Measurements from ENCODE around the gene ATP13A1.

Gene ATP13A1

GRCh38 chr19:19643158-19644053 is 20.1 kb downstream of the ATP13A1 start, which contains the start of gene GMIP:
GMIP (minus strand) TSS chr19:19643657; CDS start chr19:19643529, 128 bp downstream.
- DNase-seq (ENCODE audit: low read depth in 2 of 2), result peak; percentile 83 to 86

- DNase-seq (ENCODE audit: low read depth in 2 of 2), result no peak
Measured at GRCh38 chr19:19642506-19643157, 20.8 kb downstream of the ATP13A1 start.

- DNase-seq (ENCODE audit: low read depth in 2 of 2), result no peak
Measured at GRCh38 chr19:19637523-19638251, 25.8 kb downstream of the ATP13A1 start.

- no peak for DNase-seq (ENCODE audit: low read depth in 2 of 2)
Measured at GRCh38 chr19:19637186-19637522, 26.3 kb downstream of the ATP13A1 start.

- no peak for DNase-seq (ENCODE audit: low read depth in 2 of 2)
Measured at GRCh38 chr19:19636573-19637185, 26.8 kb downstream of the ATP13A1 start.

GRCh38 chr19:19635313-19635702 is 28.2 kb downstream of the ATP13A1 start:
- DNase-seq (ENCODE audit: low read depth in 2 of 2), result no peak

- no peak for DNase-seq (ENCODE audit: low read depth in 2 of 2)
Measured at GRCh38 chr19:19634516-19635312, 28.8 kb downstream of the ATP13A1 start.

GRCh38 chr19:19633711-19634515 is 29.6 kb downstream of the ATP13A1 start:
- DNase-seq (ENCODE audit: low read depth in 2 of 2), result no peak

GRCh38 chr19:19632661-19633060 is 30.8 kb downstream of the ATP13A1 start:
- DNase-seq (ENCODE audit: low read depth in 2 of 2), result no peak

- DNase-seq (ENCODE audit: low read depth in 2 of 2), result no peak
Measured at GRCh38 chr19:19631346-19631745, 32.1 kb downstream of the ATP13A1 start.

GRCh38 chr19:19630426-19630825 is 33.0 kb downstream of the ATP13A1 start:
- DNase-seq (ENCODE audit: low read depth in 2 of 2), result no peak

GRCh38 chr19:19630062-19630414 is 33.4 kb downstream of the ATP13A1 start:
- no peak for DNase-seq (ENCODE audit: low read depth in 2 of 2)

- peak in 1 of 2 donors; percentile 36 for DNase-seq (ENCODE audit: low read depth in 2 of 2)
Measured at GRCh38 chr19:19628501-19629134, 34.9 kb downstream of the ATP13A1 start.

GRCh38 chr19:19627621-19628500 is 35.6 kb downstream of the ATP13A1 start, which contains the start of gene LPAR2:
LPAR2 (minus strand) TSS chr19:19628220; CDS start chr19:19627275, 945 bp downstream.
- peak; percentile 49 to 63 for DNase-seq (ENCODE audit: low read depth in 2 of 2)

- DNase-seq (ENCODE audit: low read depth in 2 of 2), result no peak
Measured at GRCh38 chr19:19626516-19627472, 36.7 kb downstream of the ATP13A1 start.

GRCh38 chr19:19624032-19624570 is 39.4 kb downstream of the ATP13A1 start:
- DNase-seq (ENCODE audit: low read depth in 2 of 2), result no peak

- no peak for DNase-seq (ENCODE audit: low read depth in 2 of 2)
Measured at GRCh38 chr19:19623383-19623782, 40.1 kb downstream of the ATP13A1 start.

Measured in stimulated activated CD8-positive, alpha-beta memory T cell treated with anti-CD3 and anti-CD28 coated beads, Interleukin-2, amount 100 ng/mL, for 1 hour (primary cell).